ENCODE measurements around the gene SP3. TPM values are rescaled to one million over a fixed set of nuclear protein-coding genes. Genes with fewer than 3 reads are reported as not detected.

The SP3 gene
- total and polyA plus RNA-seq, 9 of the 15 experiments (the other 6 are each of a cell fraction or from before 2014, with no cell fraction given) = 12.0 to 106 (median 74.9) TPM

DNA sequence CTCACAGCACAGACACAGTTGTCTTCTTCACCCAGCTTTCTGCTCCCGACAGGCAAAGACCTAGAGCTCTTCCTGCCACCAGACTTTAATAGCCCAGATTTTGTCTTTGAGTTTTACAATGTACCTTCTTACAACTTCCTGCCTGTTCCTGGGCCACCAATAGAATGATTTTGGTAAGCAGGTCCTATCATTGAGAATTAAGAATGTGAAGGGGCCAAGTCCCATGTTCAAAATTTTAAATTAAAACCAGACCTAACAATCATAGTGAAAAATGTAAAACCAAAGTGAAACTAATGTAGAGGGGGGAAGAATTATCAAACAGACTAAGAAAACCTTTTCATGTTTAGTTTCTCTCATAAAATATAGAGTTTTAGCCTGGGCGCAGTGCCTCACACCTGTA, 72.8 kb downstream of the SP3 start:
- CTCF ChIA-PET (ENCODE audit: low intra/inter-chr PET ratio) = no interaction called here
- Histone ChIP-seq H3K79me2 (ENCODE audit: control insufficient read depth, insufficient read depth, low read length) (no peaks in the 10 kb centered on the region), H3K36me3 (ENCODE audit: control insufficient read depth, insufficient read depth, low read length) (no peaks in the 10 kb centered on the region), H3K27me3 (ENCODE audit: control insufficient read depth in 2 of 2, insufficient read depth in 2 of 2, low read length in 2 of 2) (no peaks in the 10 kb centered on the region), H3K4me2 (ENCODE audit: insufficient read depth, low read length) (no peak overlapping the region), H3K9me1 (ENCODE audit: control insufficient read depth, insufficient read depth, low read length) (no peaks in the 10 kb centered on the region), H3K4me1 (replicated peaks in 1 of 2; ENCODE audit: control insufficient read depth in 2 of 2, insufficient read depth in 2 of 2, low read length in 2 of 2) (peaks cover 0 to 16% of the 10 kb centered on the region in 2 experiments; a peak in 2 of 5 replicates), H3K27ac (ENCODE audit: extremely low read depth, low read depth, low read length) (no peak overlapping the region), H2AFZ (ENCODE audit: low read depth, low read length) (no peak overlapping the region), H3K4me3 (no peak overlapping the region), H3K9me3 (replicated peaks; ENCODE audit: control insufficient read depth, insufficient read depth, low read depth, low read length) (peaks cover 3% of the 10 kb centered on the region; the same call in 1 of the 2 replicates), H3K9ac (ENCODE audit: insufficient read depth in 1 of 2, low read depth in 2 of 2, low read length in 2 of 2) (no peak overlapping the region), H4K20me1 (replicated peaks; ENCODE audit: control insufficient read depth, insufficient read depth, low read length) (no peaks in the 10 kb centered on the region)
- in situ Hi-C loops (cut with MboI) (no loop called here), intact Hi-C loops (cut with micrococcal nuclease) (loop anchor here (5.0 kb wide), 1 partner anchor 160 kb away; no protein-coding TSS in a partner anchor)
- POLR2A ChIA-PET = interaction anchor here (0.9 kb wide), 1 partner anchor 43 kb away, joined by 3 read pairs; no protein-coding TSS in a partner anchor
- WGBS (ENCODE audit: insufficient coverage, low coverage, missing lambda C conversion rate) = 62% methylated on average over 2 of the region's 2 CpGs
- no peak for DNase-seq (ENCODE audit: extremely low read depth in 1 of 4, low spot score in 3 of 4)
- no peak for TF ChIP-seq CBFA2T2 (conservative IDR thresholded peaks at IDR 0.05)
- TF ChIP-seq SNRNP70 (optimal IDR thresholded peaks at IDR 0.05; ENCODE audit: low read depth, low read length) = no peak
- no peak for TF ChIP-seq NR2C2 (CRISPR knock-in tag; IDR thresholded peaks at IDR 0.05)
- no peak for TF ChIP-seq NR2C2 (tag; IDR thresholded peaks at IDR 0.05)
- no peak for TF ChIP-seq SIN3A (IDR thresholded peaks at IDR 0.05; ENCODE audit: borderline replicate concordance in 2 of 2, control insufficient read depth in 1 of 2, low read depth in 2 of 2, low read length in 2 of 2)
- no peak for TF ChIP-seq FOXJ3 (CRISPR knock-in tag; IDR thresholded peaks at IDR 0.05)
- TF ChIP-seq ASH1L (IDR thresholded peaks at IDR 0.05; ENCODE audit: borderline replicate concordance, low read depth, partially characterized antibody) = no peak
- TF ChIP-seq ZNF24 (IDR thresholded peaks at IDR 0.05) = no peak
- no peak for TF ChIP-seq ZNF384 (IDR thresholded peaks at IDR 0.05; ENCODE audit: low read depth, low read length)
- no peak for TF ChIP-seq HLTF (IDR thresholded peaks at IDR 0.05)
- TF ChIP-seq FUS (optimal IDR thresholded peaks at IDR 0.05; ENCODE audit: low read depth, low read length) = no peak
- no peak for TF ChIP-seq POLR2H (tag; IDR thresholded peaks at IDR 0.05; ENCODE audit: low read depth)
- no peak for TF ChIP-seq ZNF766 (CRISPR knock-in tag; conservative IDR thresholded peaks at IDR 0.05)
- no peak for TF ChIP-seq POLR2AphosphoS5 (IDR thresholded peaks at IDR 0.05; ENCODE audit: control insufficient read depth, insufficient read depth, low read depth, low read length)
- ATAC-seq = no peak
- BruUV-seq (replicated peaks) = no TSS peak
- no peak for FAIRE-seq

All from K562 (cell line).